ENCODE measurements around the gene MCF2L2. TPM values are rescaled to one million over a fixed set of nuclear protein-coding genes. Genes with fewer than 3 reads are reported as not detected.

Gene MCF2L2
- total and polyA plus RNA-seq, 2 of the 13 experiments (the other 11 are each of a cell fraction or from before 2014, with no cell fraction given): not detected

DNA sequence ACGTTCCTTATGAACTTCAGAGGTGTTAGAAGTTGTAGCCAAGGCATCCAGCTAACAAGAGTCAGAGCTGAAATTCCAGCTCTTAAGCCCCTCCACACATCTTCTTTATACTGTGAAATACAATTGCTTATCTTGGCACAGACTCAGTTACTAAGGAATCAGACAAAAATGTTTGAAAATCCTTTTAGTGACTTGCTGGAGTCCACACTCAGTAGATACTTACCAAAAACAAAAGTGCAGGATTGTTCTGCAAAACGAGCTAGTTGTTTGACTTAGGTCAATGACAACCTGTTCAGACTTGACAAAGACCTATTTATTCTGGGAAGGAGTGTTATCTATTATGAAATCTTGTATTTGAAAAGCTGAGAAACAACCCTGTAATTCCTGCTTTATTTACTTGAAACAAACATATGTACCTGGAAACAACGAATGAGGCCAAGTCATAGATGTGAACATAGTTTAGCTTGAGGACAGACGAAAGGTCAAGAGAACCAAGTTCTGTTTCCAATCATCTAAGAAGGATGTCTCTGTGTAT, 136.9 kb downstream of the MCF2L2 start (continued):
- TF ChIP-seq, protein P1, sequence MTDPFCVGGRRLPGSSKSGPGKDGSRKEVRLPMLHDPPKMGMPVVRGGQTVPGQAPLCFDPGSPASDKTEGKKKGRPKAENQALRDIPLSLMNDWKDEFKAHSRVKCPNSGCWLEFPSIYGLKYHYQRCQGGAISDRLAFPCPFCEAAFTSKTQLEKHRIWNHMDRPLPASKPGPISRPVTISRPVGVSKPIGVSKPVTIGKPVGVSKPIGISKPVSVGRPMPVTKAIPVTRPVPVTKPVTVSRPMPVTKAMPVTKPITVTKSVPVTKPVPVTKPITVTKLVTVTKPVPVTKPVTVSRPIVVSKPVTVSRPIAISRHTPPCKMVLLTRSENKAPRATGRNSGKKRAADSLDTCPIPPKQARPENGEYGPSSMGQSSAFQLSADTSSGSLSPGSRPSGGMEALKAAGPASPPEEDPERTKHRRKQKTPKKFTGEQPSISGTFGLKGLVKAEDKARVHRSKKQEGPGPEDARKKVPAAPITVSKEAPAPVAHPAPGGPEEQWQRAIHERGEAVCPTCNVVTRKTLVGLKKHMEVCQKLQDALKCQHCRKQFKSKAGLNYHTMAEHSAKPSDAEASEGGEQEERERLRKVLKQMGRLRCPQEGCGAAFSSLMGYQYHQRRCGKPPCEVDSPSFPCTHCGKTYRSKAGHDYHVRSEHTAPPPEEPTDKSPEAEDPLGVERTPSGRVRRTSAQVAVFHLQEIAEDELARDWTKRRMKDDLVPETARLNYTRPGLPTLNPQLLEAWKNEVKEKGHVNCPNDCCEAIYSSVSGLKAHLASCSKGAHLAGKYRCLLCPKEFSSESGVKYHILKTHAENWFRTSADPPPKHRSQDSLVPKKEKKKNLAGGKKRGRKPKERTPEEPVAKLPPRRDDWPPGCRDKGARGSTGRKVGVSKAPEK (CRISPR knock-in tag; IDR thresholded peaks at IDR 0.05; ENCODE audit: borderline replicate concordance): no peak
- TF ChIP-seq, protein P2, sequence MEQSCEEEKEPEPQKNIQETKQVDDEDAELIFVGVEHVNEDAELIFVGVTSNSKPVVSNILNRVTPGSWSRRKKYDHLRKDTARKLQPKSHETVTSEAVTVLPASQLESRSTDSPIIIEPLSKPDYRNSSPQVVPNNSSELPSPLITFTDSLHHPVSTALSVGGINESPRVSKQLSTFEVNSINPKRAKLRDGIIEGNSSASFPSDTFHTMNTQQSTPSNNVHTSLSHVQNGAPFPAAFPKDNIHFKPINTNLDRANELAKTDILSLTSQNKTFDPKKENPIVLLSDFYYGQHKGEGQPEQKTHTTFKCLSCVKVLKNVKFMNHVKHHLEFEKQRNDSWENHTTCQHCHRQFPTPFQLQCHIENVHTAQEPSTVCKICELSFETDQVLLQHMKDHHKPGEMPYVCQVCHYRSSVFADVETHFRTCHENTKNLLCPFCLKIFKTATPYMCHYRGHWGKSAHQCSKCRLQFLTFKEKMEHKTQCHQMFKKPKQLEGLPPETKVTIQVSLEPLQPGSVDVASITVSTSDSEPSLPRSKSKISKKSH (CRISPR knock-in tag; IDR thresholded peaks at IDR 0.05; ENCODE audit: borderline replicate concordance): no peak
- TF ChIP-seq PHF21A (CRISPR knock-in tag; IDR thresholded peaks at IDR 0.05) (no peak), CEBPG (CRISPR knock-in tag; IDR thresholded peaks at IDR 0.05) (peak; percentile 40; the same call in 1 of the 2 replicates), ZNF446 (CRISPR knock-in tag; IDR thresholded peaks at IDR 0.05) (no peak), IKZF4 (CRISPR knock-in tag; IDR thresholded peaks at IDR 0.05; ENCODE audit: borderline replicate concordance, low read depth, not compliant biosample characterization) (no peak), NCOA2 (CRISPR knock-in tag; IDR thresholded peaks at IDR 0.05) (peak; percentile 71), FOXJ3 (CRISPR knock-in tag; IDR thresholded peaks at IDR 0.05; ENCODE audit: borderline replicate concordance) (peak; percentile 86; the same call in 1 of the 2 replicates), ELF1 (CRISPR knock-in tag; IDR thresholded peaks at IDR 0.05) (no peak)
- TF ChIP-seq, protein P3, sequence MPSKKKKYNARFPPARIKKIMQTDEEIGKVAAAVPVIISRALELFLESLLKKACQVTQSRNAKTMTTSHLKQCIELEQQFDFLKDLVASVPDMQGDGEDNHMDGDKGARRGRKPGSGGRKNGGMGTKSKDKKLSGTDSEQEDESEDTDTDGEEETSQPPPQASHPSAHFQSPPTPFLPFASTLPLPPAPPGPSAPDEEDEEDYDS (CRISPR knock-in tag; IDR thresholded peaks at IDR 0.05): no peak
- TF ChIP-seq, protein P4, sequence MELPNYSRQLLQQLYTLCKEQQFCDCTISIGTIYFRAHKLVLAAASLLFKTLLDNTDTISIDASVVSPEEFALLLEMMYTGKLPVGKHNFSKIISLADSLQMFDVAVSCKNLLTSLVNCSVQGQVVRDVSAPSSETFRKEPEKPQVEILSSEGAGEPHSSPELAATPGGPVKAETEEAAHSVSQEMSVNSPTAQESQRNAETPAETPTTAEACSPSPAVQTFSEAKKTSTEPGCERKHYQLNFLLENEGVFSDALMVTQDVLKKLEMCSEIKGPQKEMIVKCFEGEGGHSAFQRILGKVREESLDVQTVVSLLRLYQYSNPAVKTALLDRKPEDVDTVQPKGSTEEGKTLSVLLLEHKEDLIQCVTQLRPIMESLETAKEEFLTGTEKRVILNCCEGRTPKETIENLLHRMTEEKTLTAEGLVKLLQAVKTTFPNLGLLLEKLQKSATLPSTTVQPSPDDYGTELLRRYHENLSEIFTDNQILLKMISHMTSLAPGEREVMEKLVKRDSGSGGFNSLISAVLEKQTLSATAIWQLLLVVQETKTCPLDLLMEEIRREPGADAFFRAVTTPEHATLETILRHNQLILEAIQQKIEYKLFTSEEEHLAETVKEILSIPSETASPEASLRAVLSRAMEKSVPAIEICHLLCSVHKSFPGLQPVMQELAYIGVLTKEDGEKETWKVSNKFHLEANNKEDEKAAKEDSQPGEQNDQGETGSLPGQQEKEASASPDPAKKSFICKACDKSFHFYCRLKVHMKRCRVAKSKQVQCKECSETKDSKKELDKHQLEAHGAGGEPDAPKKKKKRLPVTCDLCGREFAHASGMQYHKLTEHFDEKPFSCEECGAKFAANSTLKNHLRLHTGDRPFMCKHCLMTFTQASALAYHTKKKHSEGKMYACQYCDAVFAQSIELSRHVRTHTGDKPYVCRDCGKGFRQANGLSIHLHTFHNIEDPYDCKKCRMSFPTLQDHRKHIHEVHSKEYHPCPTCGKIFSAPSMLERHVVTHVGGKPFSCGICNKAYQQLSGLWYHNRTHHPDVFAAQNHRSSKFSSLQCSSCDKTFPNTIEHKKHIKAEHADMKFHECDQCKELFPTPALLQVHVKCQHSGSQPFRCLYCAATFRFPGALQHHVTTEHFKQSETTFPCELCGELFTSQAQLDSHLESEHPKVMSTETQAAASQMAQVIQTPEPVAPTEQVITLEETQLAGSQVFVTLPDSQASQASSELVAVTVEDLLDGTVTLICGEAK (IDR thresholded peaks at IDR 0.05): no peak
- TF ChIP-seq, protein P4 (CRISPR knock-in tag; IDR thresholded peaks at IDR 0.05): no peak
- TF ChIP-seq, protein P5, sequence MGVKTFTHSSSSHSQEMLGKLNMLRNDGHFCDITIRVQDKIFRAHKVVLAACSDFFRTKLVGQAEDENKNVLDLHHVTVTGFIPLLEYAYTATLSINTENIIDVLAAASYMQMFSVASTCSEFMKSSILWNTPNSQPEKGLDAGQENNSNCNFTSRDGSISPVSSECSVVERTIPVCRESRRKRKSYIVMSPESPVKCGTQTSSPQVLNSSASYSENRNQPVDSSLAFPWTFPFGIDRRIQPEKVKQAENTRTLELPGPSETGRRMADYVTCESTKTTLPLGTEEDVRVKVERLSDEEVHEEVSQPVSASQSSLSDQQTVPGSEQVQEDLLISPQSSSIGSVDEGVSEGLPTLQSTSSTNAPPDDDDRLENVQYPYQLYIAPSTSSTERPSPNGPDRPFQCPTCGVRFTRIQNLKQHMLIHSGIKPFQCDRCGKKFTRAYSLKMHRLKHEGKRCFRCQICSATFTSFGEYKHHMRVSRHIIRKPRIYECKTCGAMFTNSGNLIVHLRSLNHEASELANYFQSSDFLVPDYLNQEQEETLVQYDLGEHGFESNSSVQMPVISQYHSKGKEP (CRISPR knock-in tag; IDR thresholded peaks at IDR 0.05): no peak

Data from HepG2 (cell line).